Measurements from ENCODE around the gene PLEKHA5.
A peak's percentile ranks its signal among the peaks of the same experiment; 100 is the strongest.

The PLEKHA5 gene

GRCh38 chr12:19127270-19127669 lies 2.3 kb upstream of the PLEKHA5 start:
- in situ Hi-C loops (cut with HindIII; ENCODE audit: low pct_ligation_motif_present, low pct_unique_long_range_greater_than_20kb, low sequenced_read_pairs) = no loop called here
- DNase-seq = no peak

- DNase-seq = no peak
- in situ Hi-C loops (cut with HindIII; ENCODE audit: low pct_ligation_motif_present, low pct_unique_long_range_greater_than_20kb, low sequenced_read_pairs) = no loop called here
Observed at GRCh38 chr12:19128485-19128884, 1.0 kb upstream of the PLEKHA5 start.

- in situ Hi-C loops (cut with HindIII; ENCODE audit: low pct_ligation_motif_present, low pct_unique_long_range_greater_than_20kb, low sequenced_read_pairs) = no loop called here
- no peak for DNase-seq
Observed at GRCh38 chr12:19129122-19129485, 429 bp upstream of the PLEKHA5 start.

- DNase-seq = peak; percentile 51
- in situ Hi-C loops (cut with HindIII; ENCODE audit: low pct_ligation_motif_present, low pct_unique_long_range_greater_than_20kb, low sequenced_read_pairs) = no loop called here
Observed at GRCh38 chr12:19130224-19131024, 891 bp downstream of the PLEKHA5 start.

GRCh38 chr12:19131025-19131444 lies 1.5 kb downstream of the PLEKHA5 start:
- in situ Hi-C loops (cut with HindIII; ENCODE audit: low pct_ligation_motif_present, low pct_unique_long_range_greater_than_20kb, low sequenced_read_pairs) = no loop called here

GRCh38 chr12:19138551-19138950 lies 9.0 kb downstream of the PLEKHA5 start:
- DNase-seq = no peak
- in situ Hi-C loops (cut with HindIII; ENCODE audit: low pct_ligation_motif_present, low pct_unique_long_range_greater_than_20kb, low sequenced_read_pairs) = no loop called here

More at GRCh38 chr12:19131025-19131444, 1.5 kb downstream of the PLEKHA5 start:
- DNase-seq = peak; percentile 58

- in situ Hi-C loops (cut with HindIII; ENCODE audit: low pct_ligation_motif_present, low pct_unique_long_range_greater_than_20kb, low sequenced_read_pairs) = no loop called here
- no peak for DNase-seq
Observed at GRCh38 chr12:19138956-19139355, 9.4 kb downstream of the PLEKHA5 start.

- peak; percentile 62 for DNase-seq
- in situ Hi-C loops (cut with HindIII; ENCODE audit: low pct_ligation_motif_present, low pct_unique_long_range_greater_than_20kb, low sequenced_read_pairs) = no loop called here
Observed at GRCh38 chr12:19139615-19140194, 10.2 kb downstream of the PLEKHA5 start.

GRCh38 chr12:19140381-19141236 lies 11.1 kb downstream of the PLEKHA5 start:
- peak; percentile 64 for DNase-seq
- in situ Hi-C loops (cut with HindIII; ENCODE audit: low pct_ligation_motif_present, low pct_unique_long_range_greater_than_20kb, low sequenced_read_pairs) = no loop called here

GRCh38 chr12:19142499-19142898 lies 13.0 kb downstream of the PLEKHA5 start:
- no peak for DNase-seq
- in situ Hi-C loops (cut with HindIII; ENCODE audit: low pct_ligation_motif_present, low pct_unique_long_range_greater_than_20kb, low sequenced_read_pairs) = no loop called here

- no peak for DNase-seq
- in situ Hi-C loops (cut with HindIII; ENCODE audit: low pct_ligation_motif_present, low pct_unique_long_range_greater_than_20kb, low sequenced_read_pairs) = no loop called here
Observed at GRCh38 chr12:19144287-19144686, 14.8 kb downstream of the PLEKHA5 start.

GRCh38 chr12:19144985-19145384 lies 15.5 kb downstream of the PLEKHA5 start:
- no peak for DNase-seq
- in situ Hi-C loops (cut with HindIII; ENCODE audit: low pct_ligation_motif_present, low pct_unique_long_range_greater_than_20kb, low sequenced_read_pairs) = no loop called here

GRCh38 chr12:19148860-19149259 lies 19.3 kb downstream of the PLEKHA5 start:
- DNase-seq = no peak
- in situ Hi-C loops (cut with HindIII; ENCODE audit: low pct_ligation_motif_present, low pct_unique_long_range_greater_than_20kb, low sequenced_read_pairs) = no loop called here

- in situ Hi-C loops (cut with HindIII; ENCODE audit: low pct_ligation_motif_present, low pct_unique_long_range_greater_than_20kb, low sequenced_read_pairs) = no loop called here
- DNase-seq = peak; percentile 39
Observed at GRCh38 chr12:19150273-19150900, 20.9 kb downstream of the PLEKHA5 start.

GRCh38 chr12:19151298-19151697 lies 21.8 kb downstream of the PLEKHA5 start:
- no peak for DNase-seq
- in situ Hi-C loops (cut with HindIII; ENCODE audit: low pct_ligation_motif_present, low pct_unique_long_range_greater_than_20kb, low sequenced_read_pairs) = no loop called here

- no peak for DNase-seq
Observed at GRCh38 chr12:19153396-19153795, 23.9 kb downstream of the PLEKHA5 start.

GRCh38 chr12:19154686-19155085 lies 25.2 kb downstream of the PLEKHA5 start:
- in situ Hi-C loops (cut with HindIII; ENCODE audit: low pct_ligation_motif_present, low pct_unique_long_range_greater_than_20kb, low sequenced_read_pairs) = no loop called here
- DNase-seq = no peak

More at GRCh38 chr12:19153396-19153795, 23.9 kb downstream of the PLEKHA5 start:
- in situ Hi-C loops (cut with HindIII; ENCODE audit: low pct_ligation_motif_present, low pct_unique_long_range_greater_than_20kb, low sequenced_read_pairs) = no loop called here

- in situ Hi-C loops (cut with HindIII; ENCODE audit: low pct_ligation_motif_present, low pct_unique_long_range_greater_than_20kb, low sequenced_read_pairs) = no loop called here
- DNase-seq = no peak
Observed at GRCh38 chr12:19155981-19156734, 26.6 kb downstream of the PLEKHA5 start.

Measured in ACHN (cell line).